ENCODE data around the gene EGFL6.

The EGFL6 gene

GRCh38 chrX:13569479-13570260, at the start of gene EGFL6:
EGFL6 (plus strand) TSS chrX:13569601; CDS start chrX:13569862, 261 bp downstream.
- DNase-seq, result no peak

- DNase-seq, result no peak
These were observed 49.0 kb upstream of the EGFL6 start for GRCh38 chrX:13520351-13520750.

- DNase-seq, result no peak
These were observed 48.5 kb upstream of the EGFL6 start for GRCh38 chrX:13520936-13521335.

- no peak for DNase-seq
These were observed 46.6 kb upstream of the EGFL6 start for GRCh38 chrX:13522811-13523210.

GRCh38 chrX:13533726-13534125, 35.7 kb upstream of the EGFL6 start:
- DNase-seq, result no peak

- no peak for DNase-seq
These were observed 33.8 kb upstream of the EGFL6 start for GRCh38 chrX:13535376-13536165.

- no peak for DNase-seq
These were observed 32.9 kb upstream of the EGFL6 start for GRCh38 chrX:13536551-13536950.

- no peak for DNase-seq
These were observed 31.0 kb upstream of the EGFL6 start for GRCh38 chrX:13538414-13538813.

GRCh38 chrX:13540602-13541001, 28.8 kb upstream of the EGFL6 start:
- DNase-seq, result no peak

GRCh38 chrX:13545726-13546125, 23.7 kb upstream of the EGFL6 start:
- DNase-seq, result no peak

GRCh38 chrX:13547671-13548070, 21.7 kb upstream of the EGFL6 start:
- no peak for DNase-seq

GRCh38 chrX:13550346-13550745, 19.1 kb upstream of the EGFL6 start:
- no peak for DNase-seq

- no peak for DNase-seq
These were observed 17.8 kb upstream of the EGFL6 start for GRCh38 chrX:13551610-13552009.

GRCh38 chrX:13552892-13553291, 16.5 kb upstream of the EGFL6 start:
- no peak for DNase-seq

- DNase-seq, result no peak
These were observed 3.9 kb upstream of the EGFL6 start for GRCh38 chrX:13565511-13565910.

- DNase-seq, result no peak
These were observed 832 bp downstream of the EGFL6 start for GRCh38 chrX:13570261-13570605.

- no peak for DNase-seq
These were observed 1.7 kb downstream of the EGFL6 start for GRCh38 chrX:13571136-13571535.

GRCh38 chrX:13574600-13574999, 5.2 kb downstream of the EGFL6 start:
- no peak for DNase-seq

GRCh38 chrX:13579661-13580060, 10.3 kb downstream of the EGFL6 start:
- no peak for DNase-seq

GRCh38 chrX:13581554-13581953, 12.2 kb downstream of the EGFL6 start:
- DNase-seq, result no peak

GRCh38 chrX:13587786-13588477, 18.5 kb downstream of the EGFL6 start:
- no peak for DNase-seq

GRCh38 chrX:13590207-13590606, 20.8 kb downstream of the EGFL6 start:
- DNase-seq, result no peak
